IPS DF 6.9 (cell line): ENCODE data around the gene EXOC7.

Experiments
- DNase-seq: peaks from one replicate; pipeline ENCODE4 v3.0.0-alpha.2; 2013; ENCODE audit warnings: low read depth, low spot score
- H3K27ac ChIP-seq: one replicate; pipeline ENCODE4 v1.5.1; 2013; ENCODE audit warnings: low read length, control low read depth
- H3K27me3 ChIP-seq: 2 replicates; pipeline ENCODE4 v1.6.1; 2013; ENCODE audit warnings: mild to moderate bottlenecking, low read length; ENCODE audit not compliant: control insufficient read depth, insufficient read depth
- H3K36me3 ChIP-seq: 2 replicates; pipeline ENCODE4 v1.6.1; 2013; ENCODE audit warnings: low read length; ENCODE audit not compliant: control insufficient read depth, insufficient read depth
- H3K4me1 ChIP-seq: 2 replicates; pipeline ENCODE4 v1.6.1; 2013; ENCODE audit warnings: low read length; ENCODE audit not compliant: control insufficient read depth, insufficient read depth
- H3K4me3 ChIP-seq: 2 replicates; pipeline ENCODE4 v1.5.1; 2013; ENCODE audit warnings: mild to moderate bottlenecking, low read length
- H3K9me3 ChIP-seq: 2 replicates; pipeline ENCODE4 v1.6.1; 2013; ENCODE audit warnings: low read length, inconsistent platforms; ENCODE audit not compliant: control insufficient read depth, insufficient read depth
- WGBS: extraction: QIAGEN DNeasy Blood & Tissue Kit; methylation state at CpG from one replicate; pipeline ENCODE4 v1.1.7; 2013; ENCODE audit warnings: mixed read lengths, missing lambda C conversion rate; ENCODE audit not compliant: insufficient read length, insufficient coverage; 5-methylcytosine and 5-hydroxymethylcytosine counted together

EXOC7 gene

DNA sequence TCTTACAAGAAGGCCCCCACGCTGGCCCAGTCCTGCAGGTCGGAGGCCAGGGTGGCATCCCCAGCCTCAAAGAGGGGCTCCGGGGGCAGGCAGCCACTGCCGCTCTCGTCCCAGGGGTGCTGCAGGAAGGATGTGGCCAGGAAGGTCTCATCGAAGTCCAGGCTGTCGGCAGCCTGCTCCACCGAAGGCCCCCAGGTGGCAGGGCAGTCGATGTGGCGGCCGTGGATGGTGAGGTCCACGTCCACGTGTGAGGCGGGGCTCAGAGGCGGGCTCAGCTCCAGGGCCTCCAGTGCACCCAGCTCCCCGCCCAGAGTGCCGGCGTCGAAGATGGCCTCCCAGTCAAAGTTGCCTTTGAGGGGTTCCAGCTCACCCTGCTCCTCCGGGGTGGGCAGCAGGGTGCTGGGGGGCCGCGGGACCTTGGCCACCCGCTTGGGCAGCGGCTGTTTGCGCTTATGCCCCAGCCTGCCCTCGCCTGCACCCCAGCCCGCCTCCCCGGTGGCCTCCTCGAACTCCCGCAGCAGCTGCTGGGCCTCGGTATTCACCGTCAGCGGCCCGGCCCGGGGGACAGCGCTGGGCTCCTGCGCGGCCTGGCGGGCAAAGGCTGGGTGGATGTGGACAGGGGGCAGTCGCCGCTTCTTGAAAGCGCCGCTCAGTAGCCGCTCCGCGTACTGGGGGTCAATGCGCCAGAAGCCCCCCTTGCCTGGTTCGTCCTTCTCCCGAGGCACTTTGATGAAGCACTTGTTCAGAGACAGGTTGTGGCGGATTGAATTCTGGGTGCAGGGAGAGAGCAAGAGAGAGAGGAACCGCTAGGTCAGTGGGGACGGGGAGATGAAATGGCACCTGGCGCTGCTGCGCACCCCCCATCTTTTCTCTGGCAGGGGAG is 34.0 kb upstream of the EXOC7 start:
- no peak overlapping the region for H3K27ac ChIP-seq
- peaks cover 32% of the 10 kb centered on the region for H3K27me3 ChIP-seq
- H3K9me3 ChIP-seq, result no peaks in the 10 kb centered on the region
- no peak for DNase-seq
- WGBS, result no CpG with 5 or more reads among the region's 54 CpGs
- peaks cover 30% of the 10 kb centered on the region for H3K4me1 ChIP-seq
- no peak overlapping the region; the same call in 1 of the 2 replicates for H3K4me3 ChIP-seq
- H3K36me3 ChIP-seq, result no peaks in the 10 kb centered on the region

DNA sequence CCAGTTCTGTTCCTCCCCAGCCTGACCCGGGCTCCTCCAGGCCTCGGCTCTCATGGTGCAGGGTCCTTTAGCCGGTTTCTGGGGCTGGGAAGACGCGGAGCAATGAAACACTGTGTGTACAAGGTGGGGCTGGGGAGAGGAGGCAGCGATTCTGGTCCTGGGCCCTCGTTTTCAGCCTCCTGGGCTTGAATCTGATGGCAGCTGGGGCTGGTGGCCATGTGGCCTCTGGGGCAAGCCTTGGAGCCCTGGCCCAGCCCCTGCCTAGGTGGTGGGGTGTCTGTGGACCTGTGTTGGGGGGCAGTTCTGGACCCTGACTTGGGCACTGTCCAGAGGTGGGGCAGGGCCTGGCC is 33.4 kb upstream of the EXOC7 start:
- no peak overlapping the region for H3K27ac ChIP-seq
- no peak for DNase-seq
- H3K27me3 ChIP-seq, result peaks cover 32% of the 10 kb centered on the region
- whole genome bisulfite sequencing, result no CpG with 5 or more reads among the region's 7 CpGs
- no peak overlapping the region for H3K4me3 ChIP-seq
- no peaks in the 10 kb centered on the region for H3K9me3 ChIP-seq
- H3K36me3 ChIP-seq, result no peaks in the 10 kb centered on the region
- H3K4me1 ChIP-seq, result peaks cover 30% of the 10 kb centered on the region

DNA sequence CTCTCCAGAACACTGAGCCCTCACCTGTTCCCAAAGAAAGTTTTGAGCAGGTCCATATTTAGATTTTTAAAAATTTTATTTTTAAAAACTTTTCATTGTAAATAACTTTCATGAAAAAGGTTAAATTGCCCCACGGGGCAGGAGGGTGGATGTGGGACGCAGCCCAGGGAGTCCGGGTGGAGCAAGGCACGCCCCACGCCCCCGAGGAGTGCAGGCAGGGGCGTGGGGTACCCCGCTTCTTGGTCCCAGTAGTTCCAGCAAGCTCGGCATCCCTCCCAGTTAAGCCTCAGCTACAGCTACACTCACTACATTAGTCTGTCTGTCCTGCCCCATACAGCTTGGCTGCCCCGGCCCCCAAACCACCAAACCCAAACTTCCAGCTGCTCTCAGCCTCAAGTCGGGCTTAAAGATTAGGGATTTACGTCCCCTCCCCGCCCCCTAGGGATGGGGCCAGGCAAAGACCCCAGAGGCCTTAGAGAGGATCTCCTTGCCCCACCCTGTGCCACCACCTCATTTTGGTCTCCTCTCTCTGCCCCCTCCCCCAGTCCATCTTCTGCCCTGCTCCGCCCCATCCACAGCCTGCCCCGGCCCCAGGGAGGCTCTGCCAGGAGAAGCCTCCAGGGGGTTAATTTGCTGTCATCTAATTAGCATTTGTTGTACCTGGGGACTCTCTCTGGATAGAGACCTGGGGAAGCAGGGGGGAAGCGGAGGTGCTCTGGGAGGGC is 32.9 kb upstream of the EXOC7 start:
- no peak for DNase-seq
- H3K27ac ChIP-seq, result no peak overlapping the region
- WGBS, result no CpG with 5 or more reads among the region's 16 CpGs
- no peaks in the 10 kb centered on the region for H3K9me3 ChIP-seq
- no peak overlapping the region for H3K4me3 ChIP-seq
- no peaks in the 10 kb centered on the region for H3K36me3 ChIP-seq
- peaks cover 35% of the 10 kb centered on the region for H3K4me1 ChIP-seq
- H3K27me3 ChIP-seq, result peaks cover 27% of the 10 kb centered on the region

DNA sequence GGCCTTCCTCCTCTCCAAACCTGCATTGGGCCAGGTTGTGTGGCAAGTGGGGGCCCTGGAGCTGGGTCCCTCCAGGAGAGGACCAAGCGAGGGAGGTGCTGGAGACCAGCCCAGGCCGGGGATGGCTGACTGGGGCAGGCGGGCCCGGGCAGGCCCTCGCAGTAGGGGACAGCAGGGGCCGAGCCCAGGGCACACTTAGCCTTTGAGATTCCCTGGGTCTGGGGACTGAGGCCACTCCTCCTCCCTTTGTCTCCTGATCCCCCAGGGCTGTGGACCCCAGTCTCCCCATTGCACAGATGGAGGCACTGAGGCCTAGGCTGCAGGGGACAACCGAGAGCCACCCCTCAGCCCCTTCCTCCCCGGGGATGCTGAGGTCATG is 32.2 kb upstream of the EXOC7 start:
- H3K36me3 ChIP-seq, result no peaks in the 10 kb centered on the region
- H3K4me1 ChIP-seq, result peaks cover 39% of the 10 kb centered on the region
- H3K4me3 ChIP-seq, result no peak overlapping the region
- no peaks in the 10 kb centered on the region for H3K9me3 ChIP-seq
- H3K27me3 ChIP-seq, result peaks cover 27% of the 10 kb centered on the region
- no CpG with 5 or more reads among the region's 8 CpGs for WGBS
- no peak overlapping the region for H3K27ac ChIP-seq
- DNase-seq, result no peak

DNA sequence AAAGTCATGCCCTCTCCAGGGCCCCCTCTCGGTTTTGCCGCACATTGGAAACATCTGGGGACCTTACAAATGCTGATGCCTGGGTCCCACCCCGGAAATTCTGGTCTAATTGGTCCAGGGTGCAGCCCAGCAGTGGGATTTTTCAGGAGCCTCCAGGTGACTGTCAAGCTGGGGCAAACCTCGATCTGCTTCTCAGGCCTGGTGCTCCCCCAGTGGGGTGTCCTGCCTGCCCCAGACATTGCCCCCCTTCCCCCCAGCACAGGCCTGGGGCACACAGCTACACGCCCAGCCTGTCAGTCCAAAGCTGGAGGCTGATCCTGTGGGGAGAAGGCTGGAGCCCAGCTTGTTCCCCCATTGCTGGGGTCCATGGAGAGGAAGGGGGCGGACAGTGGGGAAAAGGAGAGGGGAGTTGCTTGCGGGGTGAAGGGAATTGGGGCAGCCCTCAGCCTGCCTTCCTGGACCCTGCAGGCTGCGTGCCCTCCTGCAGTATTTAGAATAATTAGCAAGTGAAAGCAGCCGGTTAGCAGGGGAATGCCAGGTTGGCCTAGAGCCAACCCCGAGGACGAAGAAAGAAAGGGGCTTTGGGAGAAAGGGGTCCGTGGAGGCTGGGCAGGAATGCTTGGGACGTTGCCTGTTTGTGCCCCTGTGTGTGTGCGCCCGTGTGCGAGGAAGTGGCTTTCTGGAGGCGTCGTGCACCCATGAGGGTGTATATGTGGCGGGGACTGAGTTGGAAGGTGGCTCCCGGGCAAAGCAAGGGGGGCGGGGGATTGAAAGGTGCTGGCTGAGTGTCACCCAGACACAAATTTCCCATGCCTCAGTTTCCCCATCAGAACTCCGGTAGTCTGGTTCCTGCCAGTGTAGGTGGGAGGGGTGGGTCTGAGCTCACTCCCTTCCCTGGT is 31.6 kb upstream of the EXOC7 start:
- Histone ChIP-seq H3K36me3 (no peaks in the 10 kb centered on the region), H3K4me1 (peaks cover 42% of the 10 kb centered on the region), H3K27me3 (peaks cover 23% of the 10 kb centered on the region), H3K4me3 (no peak overlapping the region), H3K27ac (no peak overlapping the region), H3K9me3 (no peaks in the 10 kb centered on the region)
- no CpG with 5 or more reads among the region's 22 CpGs for WGBS
- DNase-seq, result no peak

DNA sequence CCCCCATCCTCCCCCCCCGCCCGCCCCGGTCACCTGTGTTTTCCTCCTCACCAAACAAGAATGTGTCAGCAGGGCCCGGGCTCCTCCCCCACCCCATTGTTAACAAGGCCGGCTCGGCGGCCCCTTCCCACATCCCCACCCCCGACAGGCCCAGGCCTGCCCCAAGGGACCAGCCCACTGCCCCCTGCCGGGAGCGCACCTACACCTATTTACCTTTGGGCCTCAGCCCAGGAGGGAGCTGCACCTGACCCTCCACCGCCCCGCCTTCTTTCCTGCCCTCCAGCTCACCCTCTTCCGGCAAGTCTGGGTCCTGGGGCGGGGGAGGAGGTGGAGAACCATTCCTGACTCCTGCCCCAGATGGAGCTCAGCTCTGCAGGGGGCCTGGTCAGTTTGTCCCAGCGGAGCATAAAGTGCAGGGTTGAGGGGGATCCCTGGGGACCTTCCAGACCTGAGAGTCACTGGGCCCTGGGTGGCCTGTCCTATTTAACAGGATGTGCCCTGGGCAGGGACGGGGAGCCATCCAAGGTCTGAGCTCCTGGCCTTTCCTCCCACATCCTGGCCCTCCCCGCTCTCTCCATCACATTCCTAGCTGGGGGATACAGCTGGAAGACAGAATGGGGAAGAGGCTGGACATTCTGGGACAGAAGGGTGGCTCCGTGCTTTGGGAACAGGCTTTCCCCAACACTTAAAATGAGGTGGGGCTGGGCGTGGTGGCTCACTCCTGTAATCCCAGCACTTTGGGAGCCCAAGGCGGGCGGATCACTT is 29.2 kb upstream of the EXOC7 start:
- no peak for DNase-seq
- no peak overlapping the region for H3K27ac ChIP-seq
- H3K27me3 ChIP-seq, result peaks cover 3% of the 10 kb centered on the region; the same call in 1 of the 2 replicates

DNA sequence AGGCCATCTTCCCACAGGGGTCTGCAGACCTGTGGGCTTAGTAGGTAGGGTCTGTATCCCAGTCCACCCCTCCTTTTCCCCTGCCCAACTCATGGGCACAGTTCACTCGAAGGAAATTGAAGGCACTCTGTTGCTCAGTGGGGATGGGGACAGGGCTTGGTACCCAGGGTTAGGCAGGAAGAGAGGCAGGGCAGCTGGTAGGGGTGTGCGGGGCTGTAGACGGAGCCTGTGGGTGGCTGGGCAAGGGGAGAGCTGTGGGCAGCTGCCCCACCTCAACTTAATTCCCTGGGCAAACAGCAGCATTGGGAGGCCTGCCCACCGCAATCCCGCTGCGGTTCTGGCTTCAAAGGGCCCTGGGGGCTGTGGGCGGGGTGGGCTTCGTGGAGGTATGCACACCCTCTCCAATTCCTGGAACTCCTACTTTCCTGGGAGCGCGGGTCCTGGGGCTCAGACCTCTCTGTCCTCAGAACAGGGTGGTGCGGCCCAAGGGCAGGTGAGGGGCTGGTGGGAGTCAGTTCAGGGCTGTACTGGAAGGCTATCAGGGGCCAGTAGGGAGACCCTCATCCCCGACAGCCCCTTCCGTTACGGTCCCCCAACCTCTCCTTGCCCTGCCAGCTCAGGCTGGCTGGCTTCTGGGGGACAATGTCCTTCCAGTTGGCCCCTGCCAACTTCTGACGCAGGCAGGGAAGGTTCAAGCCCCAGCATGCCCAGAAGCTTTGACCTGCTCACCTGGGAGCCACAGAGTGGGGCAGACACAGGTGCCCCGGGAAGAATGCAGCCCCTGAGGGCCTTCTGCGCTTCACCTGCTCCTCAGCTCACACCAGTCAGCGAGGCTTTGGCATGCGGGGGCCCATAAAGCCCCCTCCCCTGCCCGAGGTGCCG is 28.3 kb upstream of the EXOC7 start:
- no CpG with 5 or more reads among the region's 21 CpGs for WGBS
- DNase-seq, result no peak
- Histone ChIP-seq H3K27me3 (no peaks in the 10 kb centered on the region; the same call in 1 of the 2 replicates), H3K27ac (no peak overlapping the region), H3K36me3 (no peaks in the 10 kb centered on the region), H3K4me3 (no peak overlapping the region), H3K4me1 (peaks cover 27% of the 10 kb centered on the region), H3K9me3 (no peaks in the 10 kb centered on the region)

More for the DNA sequence above, 29.2 kb upstream of the EXOC7 start:
- Histone ChIP-seq H3K9me3 (no peaks in the 10 kb centered on the region), H3K4me3 (no peak overlapping the region), H3K36me3 (no peaks in the 10 kb centered on the region), H3K4me1 (peaks cover 28% of the 10 kb centered on the region)
- WGBS, result no CpG with 5 or more reads among the region's 21 CpGs

DNA sequence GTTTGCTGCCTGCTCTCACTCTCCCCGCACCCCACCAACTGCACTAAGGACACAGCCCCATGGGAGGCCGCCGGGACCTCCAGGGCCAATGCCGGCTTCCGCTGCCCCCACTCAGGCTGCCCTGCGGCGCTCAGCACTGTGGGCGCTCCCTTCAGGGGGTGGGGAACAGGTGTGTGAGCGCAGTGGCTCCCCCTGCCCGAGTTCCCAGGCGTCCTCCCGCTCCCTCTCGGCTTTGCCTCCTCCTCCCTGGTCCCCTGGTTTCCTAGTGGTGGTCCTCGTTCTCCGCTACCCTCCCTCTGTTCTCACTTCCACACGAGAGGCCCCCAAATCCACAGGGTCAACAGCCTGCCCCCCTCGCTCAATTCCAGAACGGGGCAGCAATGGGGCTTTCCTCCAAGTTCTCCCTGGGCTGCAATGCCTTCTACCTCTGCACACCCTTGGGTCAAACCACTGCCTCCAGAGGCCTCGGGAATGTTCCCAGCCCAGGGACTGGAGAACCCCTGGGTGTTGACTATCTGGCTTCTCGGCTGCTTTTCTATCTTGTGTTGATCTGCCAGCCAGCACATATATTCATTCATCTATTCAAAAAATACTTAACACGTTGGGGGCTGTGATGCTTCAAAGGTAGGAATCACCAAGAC is 27.6 kb upstream of the EXOC7 start:
- H3K36me3 ChIP-seq, result no peaks in the 10 kb centered on the region
- no peak overlapping the region for H3K27ac ChIP-seq
- no peaks in the 10 kb centered on the region; the same call in 1 of the 2 replicates for H3K27me3 ChIP-seq
- no peaks in the 10 kb centered on the region for H3K9me3 ChIP-seq
- no CpG with 5 or more reads among the region's 21 CpGs for WGBS
- peaks cover 23% of the 10 kb centered on the region for H3K4me1 ChIP-seq
- no peak overlapping the region for H3K4me3 ChIP-seq
- DNase-seq, result no peak

DNA sequence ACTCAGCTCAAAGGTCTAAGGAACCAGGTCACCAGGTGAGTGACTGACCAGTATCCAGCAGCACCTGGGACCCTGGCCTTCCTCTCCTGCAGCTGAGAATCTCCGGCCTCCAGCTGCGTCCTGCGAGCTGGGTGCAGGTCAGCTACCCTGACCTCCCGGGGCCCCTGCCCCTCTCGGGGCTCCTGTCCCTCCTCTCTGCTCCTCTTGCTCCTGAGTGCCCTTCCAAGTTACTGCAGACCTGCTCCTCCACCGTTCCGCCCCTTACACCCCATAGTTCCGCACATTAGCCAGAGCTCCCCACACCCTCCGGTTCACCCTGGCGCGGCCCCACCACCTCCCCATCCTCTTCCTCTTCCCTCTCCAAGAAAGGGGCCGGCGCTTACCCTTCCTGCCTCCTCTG is 26.9 kb upstream of the EXOC7 start:
- no CpG with 5 or more reads among the region's 13 CpGs for WGBS
- Histone ChIP-seq H3K36me3 (no peaks in the 10 kb centered on the region), H3K4me3 (no peak overlapping the region), H3K4me1 (peaks cover 18% of the 10 kb centered on the region), H3K27me3 (no peaks in the 10 kb centered on the region; the same call in 1 of the 2 replicates), H3K27ac (no peak overlapping the region), H3K9me3 (no peaks in the 10 kb centered on the region)
- DNase-seq, result no peak
